HepG2 (cell line): ENCODE data around the gene CHST6. TPM values are rescaled to one million over a fixed set of nuclear protein-coding genes. Genes with fewer than 3 reads are reported as not detected.

Source experiments
- HDAC2 ChIP-seq: sonication (generic); formaldehyde crosslinking; IDR thresholded peaks from 2 replicates; pipeline ENCODE4 v1.4.0; 2020; ENCODE audit warnings: missing genetic modification reagents
- JARID2 ChIP-seq: sonication (generic); formaldehyde crosslinking; IDR thresholded peaks from 2 replicates; pipeline ENCODE4 v1.8.1; 2023; ENCODE audit warnings: missing genetic modification reagents, inconsistent platforms; ENCODE audit not compliant: insufficient replicate concordance
- KMT2B ChIP-seq: IDR thresholded peaks from 2 replicates; pipeline ENCODE4 v1.6.1; 2016; ENCODE audit warnings: missing genetic modification reagents, missing compliant biosample characterization
- MEIS1 ChIP-seq: sonication (generic); formaldehyde crosslinking; IDR thresholded peaks from 2 replicates; pipeline ENCODE4 v1.9.0; 2021; ENCODE audit warnings: mild to moderate bottlenecking, missing genetic modification reagents, moderate library complexity, borderline replicate concordance
- MIER3 ChIP-seq: IDR thresholded peaks from 2 replicates; pipeline ENCODE4 v1.6.1; 2016; ENCODE audit warnings: missing compliant biosample characterization, borderline replicate concordance
- NFE2L2 ChIP-seq: fragments of 150-350 bp; IDR thresholded peaks from 2 replicates; pipeline ENCODE4 v1.6.1; 2014; ENCODE audit warnings: low read length
- PRPF4 ChIP-seq: fragments of 200-400 bp; formaldehyde crosslinking; IDR thresholded peaks from 2 replicates; pipeline ENCODE4 v1.6.1; 2016; ENCODE audit warnings: low read length, low read depth; ENCODE audit not compliant: poor library complexity, severe bottlenecking
- REL ChIP-seq: sonication (generic); formaldehyde crosslinking; conservative IDR thresholded peaks from 2 replicates; pipeline ENCODE4 v1.8.0; 2022; ENCODE audit warnings: mild to moderate bottlenecking, missing genetic modification reagents, moderate library complexity
- SOX5 ChIP-seq: IDR thresholded peaks from 2 replicates; pipeline ENCODE4 v1.6.1; 2016; ENCODE audit warnings: borderline replicate concordance
- SRSF9 ChIP-seq: fragments of 200-400 bp; formaldehyde crosslinking; IDR thresholded peaks from 2 replicates; pipeline ENCODE4 v1.6.1; 2018; ENCODE audit warnings: borderline replicate concordance, mild to moderate bottlenecking, low read depth, low read length; ENCODE audit not compliant: insufficient read depth, poor library complexity, severe bottlenecking
- TOE1 ChIP-seq: sonication (generic); formaldehyde crosslinking; IDR thresholded peaks from 2 replicates; pipeline ENCODE4 v1.4.0; 2020; ENCODE audit warnings: mild to moderate bottlenecking, missing genetic modification reagents
- ZFP37 ChIP-seq: sonication (generic); formaldehyde crosslinking; IDR thresholded peaks from 2 replicates; pipeline ENCODE4 v1.4.0; 2020; ENCODE audit warnings: missing genetic modification reagents, borderline replicate concordance
- ZNF333 ChIP-seq: sonication (generic); formaldehyde crosslinking; IDR thresholded peaks from 2 replicates; pipeline ENCODE4 v1.4.0; 2020; ENCODE audit warnings: mild to moderate bottlenecking, missing genetic modification reagents, borderline replicate concordance
- ZNF709 ChIP-seq: sonication (generic); formaldehyde crosslinking; IDR thresholded peaks from 2 replicates; pipeline ENCODE4 v1.5.0; 2020; ENCODE audit warnings: mild to moderate bottlenecking, missing genetic modification reagents
- ZNF768 ChIP-seq: sonication (generic); formaldehyde crosslinking; IDR thresholded peaks from 2 replicates; pipeline ENCODE4 v1.4.0; 2020; ENCODE audit warnings: missing genetic modification reagents
- polyA plus RNA-seq, 8 experiments: library from polyadenylated mRNA; depleted of rRNA in 3 of 8; stranded (reverse) in 7 of 8; unstranded in 1 of 8; fragments of >200 nt; fragmentation: Illumina TruSeq in 4 of 8; extraction: Trizol in 4 of 8; gene quantifications; 2 replicates each; pipeline versions ENCODE4 v1.2.1 to v1.2.3, GENCODE V29; 2011 to 2016; ENCODE audit warnings: low read depth in 4 of 8, missing spikeins in 1 of 8, mixed read lengths in 1 of 8; ENCODE audit not compliant: insufficient read depth in 1 of 8
- total RNA-seq, 5 experiments: library from RNA; depleted of rRNA; stranded (reverse); fragments of >200 nt; fragmentation: Illumina TruSeq; extraction: Trizol; gene quantifications; 2 replicates each; pipeline ENCODE4 v1.2.3, GENCODE V29; 2016; ENCODE audit warnings: low read depth in 1 of 5
- TF ChIP-seq, protein P1 (sequence below): sonication (generic); formaldehyde crosslinking; IDR thresholded peaks from 2 replicates; pipeline ENCODE4 v1.4.0; 2020; ENCODE audit warnings: missing genetic modification reagents
- TF ChIP-seq, protein P2 (sequence below): sonication (generic); formaldehyde crosslinking; IDR thresholded peaks from 2 replicates; pipeline ENCODE4 v1.8.0; 2022; ENCODE audit warnings: missing genetic modification reagents, mild to moderate bottlenecking, inconsistent platforms, borderline replicate concordance
- TF ChIP-seq, protein P3 (sequence below): IDR thresholded peaks from 2 replicates; pipeline ENCODE4 v1.6.1; 2016; ENCODE audit warnings: missing genetic modification reagents, missing compliant biosample characterization
- TF ChIP-seq, protein P4 (sequence below): sonication (generic); formaldehyde crosslinking; IDR thresholded peaks from 2 replicates; pipeline ENCODE4 v1.4.0; 2020; ENCODE audit warnings: missing genetic modification reagents

CHST6 gene
- total and polyA plus RNA-seq, 2 of the 13 experiments (the other 11 are each of a cell fraction or from before 2014, with no cell fraction given) = 0.18 to 0.91 TPM

DNA sequence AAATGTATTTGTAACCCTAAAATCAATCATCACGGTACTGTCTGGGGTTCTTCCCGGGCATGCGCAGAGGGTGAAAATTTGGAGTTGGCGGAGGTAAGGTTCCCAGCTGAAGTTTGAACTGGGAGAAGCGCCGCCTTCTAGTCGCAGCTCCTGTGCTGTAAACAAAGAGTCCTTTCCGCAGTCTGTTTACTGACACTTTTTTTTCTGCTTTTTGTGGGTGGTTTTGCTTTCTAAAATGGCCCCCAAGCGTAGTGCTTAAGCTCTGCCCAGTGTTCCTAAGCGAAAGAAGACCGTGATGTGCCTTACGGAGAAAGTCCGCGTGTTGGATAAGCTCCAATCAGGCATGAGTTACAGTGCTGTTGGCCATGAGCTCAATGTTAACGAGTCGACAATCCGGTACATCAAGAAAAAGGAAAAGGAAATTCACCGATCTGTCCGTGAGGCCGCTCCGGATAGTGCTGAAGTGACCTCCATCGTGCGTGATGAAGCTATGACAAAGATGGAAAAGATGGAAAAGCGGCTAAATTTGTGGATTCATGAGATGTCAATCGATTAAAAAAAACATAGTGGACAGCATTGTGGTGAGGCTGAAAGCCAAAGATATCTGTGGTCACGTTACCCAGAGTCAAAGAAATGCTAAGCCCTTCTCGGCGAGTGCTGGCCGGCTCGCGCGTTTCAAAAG, 61.4 kb downstream of the CHST6 start (continued):
- TF ChIP-seq, protein P1, sequence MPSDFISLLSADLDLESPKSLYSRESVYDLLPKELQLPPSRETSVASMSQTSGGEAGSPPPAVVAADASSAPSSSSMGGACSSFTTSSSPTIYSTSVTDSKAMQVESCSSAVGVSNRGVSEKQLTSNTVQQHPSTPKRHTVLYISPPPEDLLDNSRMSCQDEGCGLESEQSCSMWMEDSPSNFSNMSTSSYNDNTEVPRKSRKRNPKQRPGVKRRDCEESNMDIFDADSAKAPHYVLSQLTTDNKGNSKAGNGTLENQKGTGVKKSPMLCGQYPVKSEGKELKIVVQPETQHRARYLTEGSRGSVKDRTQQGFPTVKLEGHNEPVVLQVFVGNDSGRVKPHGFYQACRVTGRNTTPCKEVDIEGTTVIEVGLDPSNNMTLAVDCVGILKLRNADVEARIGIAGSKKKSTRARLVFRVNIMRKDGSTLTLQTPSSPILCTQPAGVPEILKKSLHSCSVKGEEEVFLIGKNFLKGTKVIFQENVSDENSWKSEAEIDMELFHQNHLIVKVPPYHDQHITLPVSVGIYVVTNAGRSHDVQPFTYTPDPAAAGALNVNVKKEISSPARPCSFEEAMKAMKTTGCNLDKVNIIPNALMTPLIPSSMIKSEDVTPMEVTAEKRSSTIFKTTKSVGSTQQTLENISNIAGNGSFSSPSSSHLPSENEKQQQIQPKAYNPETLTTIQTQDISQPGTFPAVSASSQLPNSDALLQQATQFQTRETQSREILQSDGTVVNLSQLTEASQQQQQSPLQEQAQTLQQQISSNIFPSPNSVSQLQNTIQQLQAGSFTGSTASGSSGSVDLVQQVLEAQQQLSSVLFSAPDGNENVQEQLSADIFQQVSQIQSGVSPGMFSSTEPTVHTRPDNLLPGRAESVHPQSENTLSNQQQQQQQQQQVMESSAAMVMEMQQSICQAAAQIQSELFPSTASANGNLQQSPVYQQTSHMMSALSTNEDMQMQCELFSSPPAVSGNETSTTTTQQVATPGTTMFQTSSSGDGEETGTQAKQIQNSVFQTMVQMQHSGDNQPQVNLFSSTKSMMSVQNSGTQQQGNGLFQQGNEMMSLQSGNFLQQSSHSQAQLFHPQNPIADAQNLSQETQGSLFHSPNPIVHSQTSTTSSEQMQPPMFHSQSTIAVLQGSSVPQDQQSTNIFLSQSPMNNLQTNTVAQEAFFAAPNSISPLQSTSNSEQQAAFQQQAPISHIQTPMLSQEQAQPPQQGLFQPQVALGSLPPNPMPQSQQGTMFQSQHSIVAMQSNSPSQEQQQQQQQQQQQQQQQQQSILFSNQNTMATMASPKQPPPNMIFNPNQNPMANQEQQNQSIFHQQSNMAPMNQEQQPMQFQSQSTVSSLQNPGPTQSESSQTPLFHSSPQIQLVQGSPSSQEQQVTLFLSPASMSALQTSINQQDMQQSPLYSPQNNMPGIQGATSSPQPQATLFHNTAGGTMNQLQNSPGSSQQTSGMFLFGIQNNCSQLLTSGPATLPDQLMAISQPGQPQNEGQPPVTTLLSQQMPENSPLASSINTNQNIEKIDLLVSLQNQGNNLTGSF (CRISPR knock-in tag) = no peak
- TF ChIP-seq REL (CRISPR knock-in tag) (no peak; the same call in 1 of the 2 replicates), SRSF9 (no peak), JARID2 (no peak), ZFP37 (CRISPR knock-in tag) (peak; percentile 41; the same call in 1 of the 2 replicates), ZNF768 (CRISPR knock-in tag) (no peak; the same call in 1 of the 2 replicates), NFE2L2 (no peak), MEIS1 (CRISPR knock-in tag) (no peak), KMT2B (peak; percentile 14; the same call in 1 of the 2 replicates), HDAC2 (CRISPR knock-in tag) (no peak; the same call in 1 of the 2 replicates), ZNF333 (no peak), ZNF709 (CRISPR knock-in tag) (no peak), MIER3 (CRISPR knock-in tag) (no peak; the same call in 1 of the 2 replicates), SOX5 (CRISPR knock-in tag) (no peak; the same call in 1 of the 2 replicates), PRPF4 (no peak), TOE1 (CRISPR knock-in tag) (no peak; the same call in 1 of the 2 replicates)
- TF ChIP-seq, protein P2, sequence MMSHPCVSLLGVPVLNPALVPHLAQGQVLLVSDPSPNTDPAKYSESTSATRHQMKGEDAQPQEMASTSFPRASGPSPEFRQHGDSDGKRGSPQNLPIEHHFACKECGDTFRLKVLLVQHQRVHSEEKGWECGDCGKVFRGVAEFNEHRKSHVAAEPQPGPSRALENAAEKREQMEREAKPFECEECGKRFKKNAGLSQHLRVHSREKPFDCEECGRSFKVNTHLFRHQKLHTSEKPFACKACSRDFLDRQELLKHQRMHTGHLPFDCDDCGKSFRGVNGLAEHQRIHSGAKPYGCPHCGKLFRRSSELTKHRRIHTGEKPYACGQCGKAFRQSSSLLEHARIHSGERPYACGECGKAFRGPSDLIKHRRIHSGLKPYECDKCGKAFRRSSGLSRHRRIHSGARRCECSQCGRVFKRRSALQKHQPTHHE (CRISPR knock-in tag) = no peak
- TF ChIP-seq, protein P3, sequence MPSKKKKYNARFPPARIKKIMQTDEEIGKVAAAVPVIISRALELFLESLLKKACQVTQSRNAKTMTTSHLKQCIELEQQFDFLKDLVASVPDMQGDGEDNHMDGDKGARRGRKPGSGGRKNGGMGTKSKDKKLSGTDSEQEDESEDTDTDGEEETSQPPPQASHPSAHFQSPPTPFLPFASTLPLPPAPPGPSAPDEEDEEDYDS (CRISPR knock-in tag) = no peak; the same call in 1 of the 2 replicates
- TF ChIP-seq, protein P4, sequence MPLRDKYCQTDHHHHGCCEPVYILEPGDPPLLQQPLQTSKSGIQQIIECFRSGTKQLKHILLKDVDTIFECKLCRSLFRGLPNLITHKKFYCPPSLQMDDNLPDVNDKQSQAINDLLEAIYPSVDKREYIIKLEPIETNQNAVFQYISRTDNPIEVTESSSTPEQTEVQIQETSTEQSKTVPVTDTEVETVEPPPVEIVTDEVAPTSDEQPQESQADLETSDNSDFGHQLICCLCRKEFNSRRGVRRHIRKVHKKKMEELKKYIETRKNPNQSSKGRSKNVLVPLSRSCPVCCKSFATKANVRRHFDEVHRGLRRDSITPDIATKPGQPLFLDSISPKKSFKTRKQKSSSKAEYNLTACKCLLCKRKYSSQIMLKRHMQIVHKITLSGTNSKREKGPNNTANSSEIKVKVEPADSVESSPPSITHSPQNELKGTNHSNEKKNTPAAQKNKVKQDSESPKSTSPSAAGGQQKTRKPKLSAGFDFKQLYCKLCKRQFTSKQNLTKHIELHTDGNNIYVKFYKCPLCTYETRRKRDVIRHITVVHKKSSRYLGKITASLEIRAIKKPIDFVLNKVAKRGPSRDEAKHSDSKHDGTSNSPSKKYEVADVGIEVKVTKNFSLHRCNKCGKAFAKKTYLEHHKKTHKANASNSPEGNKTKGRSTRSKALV = peak; percentile 62
